Trophoblast cell (in vitro differentiated cells and primary cell): ENCODE measurements around the gene ZCCHC8.
"Not testable (repeated sequence)": the region's sequence is repeated elsewhere in the genome, so short reads cannot be mapped to it uniquely, and the experiment has no call there.

ENCODE experiments used
- DNase-seq, 2 donors: peaks; one replicate each; pipeline ENCODE4 v3.0.0-alpha.2; 2016
- H2AFZ ChIP-seq: 2 replicates; pipeline ENCODE4 v1.6.1; 2013; ENCODE audit warnings: low read length, moderate library complexity, mild to moderate bottlenecking; ENCODE audit not compliant: insufficient read depth, poor library complexity
- H2AK5ac ChIP-seq: 2 replicates; pipeline ENCODE4 v1.6.1; 2013; ENCODE audit warnings: mild to moderate bottlenecking, low read length
- H2BK120ac ChIP-seq: 2 replicates; pipeline ENCODE4 v1.6.1; 2013; ENCODE audit warnings: low read length, mild to moderate bottlenecking, moderate library complexity; ENCODE audit not compliant: insufficient read depth, poor library complexity
- H2BK12ac ChIP-seq: 2 replicates; pipeline ENCODE4 v1.6.1; 2013; ENCODE audit warnings: mild to moderate bottlenecking, low read length, moderate library complexity
- H2BK5ac ChIP-seq: 2 replicates; pipeline ENCODE4 v1.6.1; 2013; ENCODE audit warnings: low read length, low read depth, moderate library complexity, mild to moderate bottlenecking; ENCODE audit not compliant: poor library complexity
- H3K14ac ChIP-seq: 2 replicates; pipeline ENCODE4 v1.6.1; 2013; ENCODE audit warnings: mild to moderate bottlenecking, low read length
- H3K18ac ChIP-seq: 2 replicates; pipeline ENCODE4 v1.6.1; 2013; ENCODE audit warnings: mild to moderate bottlenecking, low read length
- H3K23ac ChIP-seq: 2 replicates; pipeline ENCODE4 v1.6.1; 2013; ENCODE audit warnings: low read length
- H3K27ac ChIP-seq: 2 replicates; pipeline ENCODE4 v1.5.1; 2013; ENCODE audit warnings: low read depth, mild to moderate bottlenecking, inconsistent platforms, low read length, moderate library complexity
- H3K27me3 ChIP-seq: 2 replicates; pipeline ENCODE4 v1.6.1; 2013; ENCODE audit warnings: inconsistent platforms, mild to moderate bottlenecking, low read length, moderate library complexity; ENCODE audit not compliant: insufficient read depth
- H3K36me3 ChIP-seq, 2 experiments: 1 replicate in 1 of 2; 2 replicates in 1 of 2; pipeline ENCODE4 v1.6.1; 2013; ENCODE audit warnings: low read length in 2 of 2, mild to moderate bottlenecking in 2 of 2, moderate library complexity in 1 of 2; ENCODE audit not compliant: insufficient read depth in 2 of 2, control insufficient read depth in 1 of 2
- H3K4ac ChIP-seq: 2 replicates; pipeline ENCODE4 v1.6.1; 2013; ENCODE audit warnings: low read depth, mild to moderate bottlenecking, low read length, moderate library complexity
- H3K4me1 ChIP-seq, 2 experiments: 1 replicate in 1 of 2; 2 replicates in 1 of 2; pipeline ENCODE4 v1.6.1; 2013; ENCODE audit warnings: low read length in 2 of 2, mild to moderate bottlenecking in 2 of 2, moderate library complexity in 1 of 2; ENCODE audit not compliant: insufficient read depth in 2 of 2, control insufficient read depth in 1 of 2
- H3K4me2 ChIP-seq: 2 replicates; pipeline ENCODE4 v1.6.1; 2013; ENCODE audit warnings: inconsistent platforms, mild to moderate bottlenecking, low read length, moderate library complexity
- H3K4me3 ChIP-seq: 2 replicates; pipeline ENCODE4 v1.5.1; 2013; ENCODE audit warnings: mild to moderate bottlenecking, low read depth, low read length, inconsistent platforms
- H3K79me1 ChIP-seq: one replicate; pipeline ENCODE4 v1.6.1; 2013; ENCODE audit warnings: low read length
- H3K79me2 ChIP-seq: 2 replicates; pipeline ENCODE4 v1.6.1; 2013; ENCODE audit warnings: low read length, mild to moderate bottlenecking; ENCODE audit not compliant: control insufficient read depth, insufficient read depth, poor library complexity
- H3K9ac ChIP-seq: 2 replicates; pipeline ENCODE4 v1.6.1; 2013; ENCODE audit warnings: mild to moderate bottlenecking, low read length
- H3K9me3 ChIP-seq: 2 replicates; pipeline ENCODE4 v1.6.1; 2013; ENCODE audit warnings: low read depth, mild to moderate bottlenecking, control low read depth, inconsistent platforms, low read length; ENCODE audit not compliant: insufficient read depth
- H4K12ac ChIP-seq: 2 replicates; pipeline ENCODE4 v1.6.1; 2013; ENCODE audit warnings: low read depth, mild to moderate bottlenecking, low read length, moderate library complexity
- H4K8ac ChIP-seq: 2 replicates; pipeline ENCODE4 v1.6.1; 2013; ENCODE audit warnings: low read depth, mild to moderate bottlenecking, low read length, moderate library complexity
- H4K91ac ChIP-seq: one replicate; pipeline ENCODE4 v1.6.1; 2013; ENCODE audit warnings: low read depth, mild to moderate bottlenecking, low read length, moderate library complexity
- WGBS: extraction: QIAGEN DNeasy Blood & Tissue Kit; methylation state at CpG from one replicate; pipeline ENCODE4 v1.1.7; 2013; ENCODE audit warnings: missing lambda C conversion rate; ENCODE audit not compliant: insufficient read length, insufficient coverage; ENCODE audit errors: extremely low coverage; 5-methylcytosine and 5-hydroxymethylcytosine counted together

Gene ZCCHC8

DNA sequence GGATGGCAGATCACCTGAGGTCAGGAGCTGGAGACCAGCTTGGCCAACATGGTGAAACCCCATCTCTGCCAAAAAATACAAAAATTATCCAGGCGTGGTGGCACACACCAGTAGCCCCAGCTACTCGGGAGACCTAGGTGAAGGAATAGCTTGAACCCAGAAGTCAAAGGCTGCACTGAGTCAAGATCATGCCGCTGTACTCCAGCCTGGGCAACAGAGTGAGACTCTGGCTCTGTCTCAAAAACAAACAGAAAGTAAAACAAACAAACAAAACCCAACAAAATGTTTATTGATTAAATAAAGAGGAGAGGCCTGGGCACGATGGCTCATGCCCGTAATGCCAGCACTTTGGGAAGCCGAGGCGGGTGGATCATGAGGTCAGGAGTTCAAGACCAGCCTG lies 5.5 kb downstream of the ZCCHC8 start:
- H3K36me3 ChIP-seq: peaks cover 21 to 26% of the 10 kb centered on the region in 2 experiments

DNA sequence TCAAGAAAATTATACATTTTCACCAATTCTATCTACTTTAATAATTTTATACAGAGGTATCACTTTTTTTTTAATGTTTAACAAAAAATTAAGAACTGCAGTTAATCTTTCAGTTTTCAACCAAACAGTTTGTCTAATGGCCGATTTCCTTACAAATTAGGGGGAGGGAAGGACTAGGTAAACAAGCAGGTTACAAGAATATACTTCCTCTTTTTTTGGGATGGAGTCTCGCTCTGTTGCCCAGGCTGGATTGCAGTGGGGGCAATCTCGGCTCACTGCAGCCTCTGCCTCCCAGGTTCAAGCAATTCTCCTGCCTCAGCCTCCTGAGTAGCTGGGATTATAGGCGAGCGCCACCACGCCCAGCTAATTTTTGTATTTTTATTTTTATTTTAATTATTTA lies 7.5 kb downstream of the ZCCHC8 start:
- H3K23ac ChIP-seq, H3K4ac ChIP-seq, H2BK5ac ChIP-seq, H3K27ac ChIP-seq, H2AFZ ChIP-seq, H3K18ac ChIP-seq, H3K9me3 ChIP-seq, H3K9ac ChIP-seq, H3K14ac ChIP-seq, DNase-seq, H2BK12ac ChIP-seq, H2BK120ac ChIP-seq, H4K91ac ChIP-seq, H3K79me1 ChIP-seq, H4K8ac ChIP-seq, H4K12ac ChIP-seq, H2AK5ac ChIP-seq, H3K27me3 ChIP-seq, H3K4me3 ChIP-seq, H3K4me2 ChIP-seq, H3K79me2 ChIP-seq, H3K4me1 ChIP-seq: not testable (repeated sequence)
- no CpG with 5 or more reads among the region's 6 CpGs for whole genome bisulfite sequencing
- peaks cover 24 to 31% of the 10 kb centered on the region in 2 experiments for H3K36me3 ChIP-seq

More for the DNA sequence above, 5.5 kb downstream of the ZCCHC8 start:
- Histone ChIP-seq H2BK12ac (no peak overlapping the region), H2BK5ac (no peak overlapping the region), H4K12ac (no peak overlapping the region), H3K79me2 (peaks cover 3% of the 10 kb centered on the region), H3K14ac (no peak overlapping the region), H3K18ac (no peak overlapping the region), H3K4ac (peak overlapping the region; percentile 27), H3K4me2 (no peak overlapping the region), H3K9ac (no peak overlapping the region), H3K9me3 (no peaks in the 10 kb centered on the region), H2BK120ac (no peak overlapping the region), H4K8ac (no peak overlapping the region), H4K91ac (no peak overlapping the region), H3K27ac (no peak overlapping the region), H3K27me3 (no peaks in the 10 kb centered on the region), H2AFZ (no peak overlapping the region), H3K79me1 (peaks cover 3% of the 10 kb centered on the region), H2AK5ac (no peak overlapping the region), H3K4me3 (no peak overlapping the region), H3K4me1 (peaks cover 0 to 2% of the 10 kb centered on the region in 2 experiments), H3K23ac (no peak overlapping the region)
- no CpG with 5 or more reads among the region's 7 CpGs for WGBS
- no peak for DNase-seq

DNA sequence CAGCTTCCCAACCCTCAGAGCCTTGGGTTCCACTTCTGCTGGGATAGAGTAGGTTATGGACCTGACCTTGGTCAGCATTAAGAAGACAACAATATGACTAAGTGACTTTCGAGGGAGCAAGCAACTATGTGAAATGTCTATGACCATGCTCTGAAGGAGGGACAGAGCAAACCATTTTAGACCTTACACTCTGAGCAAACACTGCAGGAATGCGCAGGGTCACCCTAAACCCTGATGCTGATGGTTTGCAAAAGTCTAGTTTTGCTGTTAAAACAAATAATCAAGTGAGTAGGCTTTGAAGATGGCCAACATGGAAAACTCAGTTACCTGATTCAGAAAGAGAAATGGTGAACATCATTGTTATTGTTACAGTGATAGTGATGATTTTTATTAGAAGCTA lies 8.7 kb downstream of the ZCCHC8 start:
- H3K27me3 ChIP-seq: no peaks in the 10 kb centered on the region
- H3K14ac ChIP-seq: no peak overlapping the region
- peak overlapping the region; percentile 21 for H3K18ac ChIP-seq
- H3K23ac ChIP-seq: no peak overlapping the region
- no peak overlapping the region for H2AK5ac ChIP-seq
- H2BK12ac ChIP-seq: no peak overlapping the region
- no peaks in the 10 kb centered on the region for H3K4me1 ChIP-seq
- H2AFZ ChIP-seq: no peak overlapping the region
- no peak overlapping the region for H3K4ac ChIP-seq
- WGBS: no CpG with 5 or more reads among the region's 2 CpGs
- no peak overlapping the region for H3K27ac ChIP-seq
- no peak overlapping the region for H4K8ac ChIP-seq
- no peak overlapping the region for H4K12ac ChIP-seq
- H3K79me1 ChIP-seq: no peaks in the 10 kb centered on the region
- no peak overlapping the region for H4K91ac ChIP-seq
- H3K4me2 ChIP-seq: no peak overlapping the region
- no peak overlapping the region for H3K9ac ChIP-seq
- no peak for DNase-seq
- H3K9me3 ChIP-seq: no peaks in the 10 kb centered on the region
- no peak overlapping the region for H2BK120ac ChIP-seq
- H3K79me2 ChIP-seq: no peaks in the 10 kb centered on the region
- H3K36me3 ChIP-seq: peaks cover 27 to 35% of the 10 kb centered on the region in 2 experiments
- no peak overlapping the region for H3K4me3 ChIP-seq
- no peak overlapping the region for H2BK5ac ChIP-seq

DNA sequence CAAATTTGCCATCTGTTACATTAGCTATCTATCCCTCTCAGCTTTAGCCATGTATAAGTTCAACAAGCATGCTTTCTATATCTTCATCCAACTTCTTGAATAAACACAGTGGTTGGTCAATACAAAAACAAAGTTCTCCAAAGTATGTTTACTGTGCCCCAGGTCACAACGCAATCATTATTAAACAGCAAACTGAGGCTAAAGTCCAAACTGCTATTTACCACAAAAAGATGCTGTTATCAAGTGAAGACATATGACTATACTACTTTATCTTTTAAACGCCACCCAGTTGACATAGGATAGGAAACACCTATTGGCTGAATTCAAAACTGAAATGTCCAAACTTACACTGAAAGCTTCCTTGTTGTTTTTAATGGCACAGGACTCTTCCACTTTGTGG lies 11.7 kb downstream of the ZCCHC8 start:
- H4K8ac ChIP-seq: no peak overlapping the region
- H3K14ac ChIP-seq: no peak overlapping the region
- no peak overlapping the region for H3K4me3 ChIP-seq
- no peak overlapping the region for H2BK12ac ChIP-seq
- H3K18ac ChIP-seq: no peak overlapping the region
- H3K36me3 ChIP-seq: peaks cover 34 to 39% of the 10 kb centered on the region in 2 experiments
- no peak overlapping the region for H3K4ac ChIP-seq
- H2AK5ac ChIP-seq: no peak overlapping the region
- no peak overlapping the region for H3K9ac ChIP-seq
- H3K79me1 ChIP-seq: no peaks in the 10 kb centered on the region
- no peak overlapping the region for H4K12ac ChIP-seq
- H2BK5ac ChIP-seq: no peak overlapping the region
- H3K27me3 ChIP-seq: no peaks in the 10 kb centered on the region
- no peak overlapping the region for H4K91ac ChIP-seq
- no peak overlapping the region for H3K4me2 ChIP-seq
- H3K79me2 ChIP-seq: no peaks in the 10 kb centered on the region
- H2BK120ac ChIP-seq: no peak overlapping the region
- no peak for DNase-seq
- H3K27ac ChIP-seq: no peak overlapping the region
- H3K23ac ChIP-seq: no peak overlapping the region
- H2AFZ ChIP-seq: no peak overlapping the region
- no CpG with 5 or more reads among the region's 2 CpGs for WGBS
- H3K4me1 ChIP-seq: no peaks in the 10 kb centered on the region
- H3K9me3 ChIP-seq: no peaks in the 10 kb centered on the region
